GM19468 (cell line): ENCODE results near the gene MDH1.
"Not testable (repeated sequence)": the region's sequence is repeated elsewhere in the genome, so short reads cannot be mapped to it uniquely, and the experiment has no call there.

Experiments
- ATAC-seq: cut with Tn5 transposase; IDR thresholded peaks from one replicate; pipeline ENCODE4 v1.9.1; 2021; ENCODE audit warnings: mild to moderate bottlenecking, moderate library complexity, moderate number of reproducible peaks; ENCODE audit not compliant: unreplicated experiment; ENCODE audit errors: extremely low read depth

The MDH1 gene

GRCh38 chr2:63587814-63588384 is 864 bp upstream of the MDH1 start:
- ATAC-seq, result no peak

GRCh38 chr2:63589148-63589958 is 590 bp downstream of the MDH1 start:
- ATAC-seq, result no peak

- ATAC-seq, result no peak
Measured at GRCh38 chr2:63590626-63591408, 2.1 kb downstream of the MDH1 start.

- no peak for ATAC-seq
Measured at GRCh38 chr2:63591566-63592175, 2.9 kb downstream of the MDH1 start.

GRCh38 chr2:63594660-63595059 is 5.9 kb downstream of the MDH1 start:
- ATAC-seq, result no peak

GRCh38 chr2:63596401-63596883 is 7.7 kb downstream of the MDH1 start:
- no peak for ATAC-seq

GRCh38 chr2:63598981-63599380 is 10.2 kb downstream of the MDH1 start:
- no peak for ATAC-seq

- no peak for ATAC-seq
Measured at GRCh38 chr2:63600881-63601460, 12.2 kb downstream of the MDH1 start.

- ATAC-seq, result no peak
Measured at GRCh38 chr2:63604666-63605065, 15.9 kb downstream of the MDH1 start.

- not testable (repeated sequence) for ATAC-seq
Measured at GRCh38 chr2:63608865-63609264, 20.1 kb downstream of the MDH1 start.

- ATAC-seq, result no peak
Measured at GRCh38 chr2:63610525-63610924, 21.8 kb downstream of the MDH1 start.

- ATAC-seq, result no peak
Measured at GRCh38 chr2:63613391-63613901, 24.7 kb downstream of the MDH1 start.

GRCh38 chr2:63614448-63614968 is 25.7 kb downstream of the MDH1 start:
- no peak for ATAC-seq

- no peak for ATAC-seq
Measured at GRCh38 chr2:63614983-63615945, 26.5 kb downstream of the MDH1 start.

- ATAC-seq, result no peak
Measured at GRCh38 chr2:63617366-63617765, 28.6 kb downstream of the MDH1 start.

GRCh38 chr2:63619328-63619727 is 30.6 kb downstream of the MDH1 start:
- no peak for ATAC-seq

GRCh38 chr2:63622751-63623150 is 34.0 kb downstream of the MDH1 start:
- no peak for ATAC-seq

- not testable (repeated sequence) for ATAC-seq
Measured at GRCh38 chr2:63623763-63624162, 35.0 kb downstream of the MDH1 start.

- ATAC-seq, result no peak
Measured at GRCh38 chr2:63627866-63628265, 39.1 kb downstream of the MDH1 start.
